Osteocyte (in vitro differentiated cells): ENCODE measurements around the gene SPAG8. TPM values are rescaled to one million over a fixed set of nuclear protein-coding genes. Genes with fewer than 3 reads are reported as not detected.

Experiments used
- DNase-seq: peaks from one replicate; pipeline ENCODE4 v3.0.0; 2021; ENCODE audit warnings: mixed read lengths; ENCODE audit not compliant: unreplicated experiment; ENCODE audit errors: extremely low spot score
- H3K27ac Mint-ChIP-seq: one replicate; pipeline ENCODE4 v1.8.0; 2021; ENCODE audit warnings: mild to moderate bottlenecking, mixed read lengths; ENCODE audit not compliant: unreplicated experiment
- H3K27me3 Mint-ChIP-seq: one replicate; pipeline ENCODE4 v1.8.0; 2021; ENCODE audit warnings: mixed read lengths; ENCODE audit not compliant: unreplicated experiment
- H3K36me3 Mint-ChIP-seq: one replicate; pipeline ENCODE4 v1.8.0; 2021; ENCODE audit warnings: mixed read lengths; ENCODE audit not compliant: unreplicated experiment
- H3K4me1 Mint-ChIP-seq: one replicate; pipeline ENCODE4 v1.8.0; 2021; ENCODE audit warnings: mixed read lengths; ENCODE audit not compliant: unreplicated experiment
- H3K4me3 Mint-ChIP-seq: one replicate; pipeline ENCODE4 v1.8.0; 2021; ENCODE audit warnings: mild to moderate bottlenecking, moderate library complexity, mixed read lengths; ENCODE audit not compliant: unreplicated experiment
- H3K9me3 Mint-ChIP-seq: one replicate; pipeline ENCODE4 v1.8.0; 2021; ENCODE audit warnings: mixed read lengths; ENCODE audit not compliant: unreplicated experiment
- CTCF ChIP-seq: fragments of 200-600 bp; sonication (generic); IDR thresholded peaks from 2 replicates; pipeline ENCODE4 v1.5.0; 2021; ENCODE audit warnings: antibody characterized with exemption, mild to moderate bottlenecking, moderate library complexity
- long read RNA-seq: library from polyadenylated mRNA; unstranded; transcript quantifications from one replicate; pipeline ENCODE4 v2.0.0, GENCODE V29; 2021
- total RNA-seq: library from RNA; stranded (reverse); gene quantifications from 2 replicates; pipeline ENCODE4 v1.2.1, GENCODE V29; 2021

SPAG8 gene
- total RNA-seq: 2.4 TPM in 2 replicates
- long read RNA-seq: 0 reads

- Mint-ChIP-seq H3K27me3 (no peaks in the 10 kb centered on the region), H3K4me3 (peak within 1 kb of the TSS; percentile 86), H3K36me3 (peaks cover 6% of the 10 kb centered on the region), H3K27ac (peak within 1 kb of the TSS; percentile 92), H3K9me3 (no peaks in the 10 kb centered on the region), H3K4me1 (peaks cover 36% of the 10 kb centered on the region)
- TF ChIP-seq CTCF: no peak
- DNase-seq: peak; percentile 96
These were observed at the start of gene SPAG8 for GRCh38 chr9:35812025-35812602. Gene SPAG8 (minus strand): TSS chr9:35812262. CDS start chr9:35812147, 115 bp downstream.

GRCh38 chr9:35861161-35861897 is 49.3 kb upstream of the SPAG8 start:
- Mint-ChIP-seq H3K9me3 (no peaks in the 10 kb centered on the region), H3K4me3 (no peak overlapping the region), H3K36me3 (no peaks in the 10 kb centered on the region), H3K27ac (no peak overlapping the region), H3K4me1 (no peaks in the 10 kb centered on the region), H3K27me3 (peaks cover 44% of the 10 kb centered on the region)
- no peak for TF ChIP-seq CTCF
- peak; percentile 53 for DNase-seq

GRCh38 chr9:35859990-35860339 is 47.9 kb upstream of the SPAG8 start:
- H3K36me3 Mint-ChIP-seq: no peaks in the 10 kb centered on the region
- no peaks in the 10 kb centered on the region for H3K4me1 Mint-ChIP-seq
- peaks cover 44% of the 10 kb centered on the region for H3K27me3 Mint-ChIP-seq

GRCh38 chr9:35859310-35859989 is 47.4 kb upstream of the SPAG8 start:
- peak; percentile 76 for DNase-seq
- Mint-ChIP-seq H3K9me3 (no peaks in the 10 kb centered on the region), H3K4me3 (no peak overlapping the region), H3K36me3 (peaks cover 2% of the 10 kb centered on the region), H3K27me3 (peaks cover 44% of the 10 kb centered on the region), H3K4me1 (no peaks in the 10 kb centered on the region), H3K27ac (no peak overlapping the region)
- TF ChIP-seq CTCF: peak; percentile 11

More at GRCh38 chr9:35859990-35860339, 47.9 kb upstream of the SPAG8 start:
- Mint-ChIP-seq H3K4me3 (no peak overlapping the region), H3K9me3 (no peaks in the 10 kb centered on the region), H3K27ac (no peak overlapping the region)
- DNase-seq: no peak
- no peak for TF ChIP-seq CTCF

GRCh38 chr9:35858458-35858857 is 46.4 kb upstream of the SPAG8 start:
- no peaks in the 10 kb centered on the region for H3K4me1 Mint-ChIP-seq
- H3K27ac Mint-ChIP-seq: no peak overlapping the region
- DNase-seq: peak; percentile 7
- H3K36me3 Mint-ChIP-seq: peaks cover 6% of the 10 kb centered on the region
- H3K4me3 Mint-ChIP-seq: no peak overlapping the region
- H3K9me3 Mint-ChIP-seq: no peaks in the 10 kb centered on the region
- H3K27me3 Mint-ChIP-seq: peaks cover 40% of the 10 kb centered on the region
- no peak for TF ChIP-seq CTCF
